Measurements from ENCODE around the gene PLEKHM3. TPM values are rescaled to one million over a fixed set of nuclear protein-coding genes. Genes with fewer than 3 reads are reported as not detected.

PLEKHM3 gene
- total RNA-seq, 1 donor from 2014 or later: 6.4 TPM

GRCh38 chr2:207771421-207771820 is 253.9 kb downstream of the PLEKHM3 start:
- Mint-ChIP-seq H3K27ac (no peak overlapping the region), H3K36me3 (ENCODE audit: low read depth) (peaks cover 4% of the 10 kb centered on the region), H3K27me3 (ENCODE audit: insufficient read depth) (peaks cover 36% of the 10 kb centered on the region), H3K4me1 (ENCODE audit: low read depth) (peaks cover 25% of the 10 kb centered on the region), H3K9me3 (no peaks in the 10 kb centered on the region), H3K4me3 (no peak overlapping the region)
- intact Hi-C loops (cut with micrococcal nuclease): loop anchor here (2.0 kb wide), 1 partner anchor 269 kb away; no protein-coding TSS in a partner anchor
- DNase-seq (ENCODE audit: low spot score): no peak

Other genes with a start within 250 kb of the PLEKHM3 start
- gene CRYGD, start 99.0 kb upstream of the PLEKHM3 start, total RNA-seq: not detected in 2 replicates
- not detected in 2 replicates for gene CRYGC, start 104.3 kb upstream of the PLEKHM3 start, total RNA-seq
- not detected in 2 replicates for gene CRYGB, start 120.6 kb upstream of the PLEKHM3 start, total RNA-seq
- not detected in 2 replicates for gene CRYGA, start 138.1 kb upstream of the PLEKHM3 start, total RNA-seq
- gene C2orf80, start 164.5 kb upstream of the PLEKHM3 start, total RNA-seq: not detected in 2 replicates
- 23.8 and 23.9 TPM in 2 replicates for gene IDH1, start 229.5 kb upstream of the PLEKHM3 start, total RNA-seq
- 28.7 and 33.5 TPM in 2 replicates for gene PIKFYVE, start 240.7 kb upstream of the PLEKHM3 start, total RNA-seq